Coronary artery (tissue), 2 donors: ENCODE measurements around the gene BCLAF3.

Experiments used
- DNase-seq: peaks from one replicate; pipeline ENCODE4 v3.0.0-alpha.2; 2017; ENCODE audit warnings: low spot score
- H3K27ac ChIP-seq, 2 donors: fragments of 200-600 bp; sonication (generic); one replicate each; pipeline ENCODE4 v1.5.1; 2016 to 2019
- H3K4me3 ChIP-seq: fragments of 200-600 bp; sonication (generic); 2 replicates; pipeline ENCODE4 v1.5.1; 2016; ENCODE audit warnings: mild to moderate bottlenecking, moderate library complexity
- CTCF ChIP-seq: fragments of 200-600 bp; sonication (generic); IDR thresholded peaks from one replicate; pipeline ENCODE4 v1.5.1; 2019; ENCODE audit warnings: antibody characterized with exemption

BCLAF3 gene

GRCh38 chrX:20019672-20020365, 29.0 kb upstream of the BCLAF3 start:
- TF ChIP-seq CTCF: no peak
- no peak for DNase-seq
- Histone ChIP-seq H3K27ac (no peak overlapping the region), H3K4me3 (no peak overlapping the region)

DNA sequence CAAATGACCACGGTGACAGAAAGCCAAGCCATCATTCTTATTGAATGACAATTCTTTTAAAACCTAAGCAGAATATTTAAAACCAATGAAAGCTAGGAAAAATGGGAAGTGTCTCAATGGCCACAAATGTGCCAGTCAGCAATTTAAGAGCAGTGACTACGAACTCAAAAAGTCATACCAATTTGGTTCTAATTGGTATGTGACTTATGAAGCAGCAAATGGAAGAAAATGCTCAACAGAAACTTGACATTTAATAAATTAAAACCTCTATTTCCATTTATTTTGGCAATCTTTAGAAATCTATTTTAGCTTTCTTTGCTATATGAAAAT, 25.7 kb upstream of the BCLAF3 start:
- no peak overlapping the region for H3K4me3 ChIP-seq
- H3K27ac ChIP-seq: no peak overlapping the region
- DNase-seq: no peak
- no peak for TF ChIP-seq CTCF

- Histone ChIP-seq H3K4me3 (no peak overlapping the region), H3K27ac (no peak overlapping the region)
- no peak for DNase-seq
- no peak for TF ChIP-seq CTCF
These were observed 25.2 kb upstream of the BCLAF3 start for GRCh38 chrX:20015945-20016615.

DNA sequence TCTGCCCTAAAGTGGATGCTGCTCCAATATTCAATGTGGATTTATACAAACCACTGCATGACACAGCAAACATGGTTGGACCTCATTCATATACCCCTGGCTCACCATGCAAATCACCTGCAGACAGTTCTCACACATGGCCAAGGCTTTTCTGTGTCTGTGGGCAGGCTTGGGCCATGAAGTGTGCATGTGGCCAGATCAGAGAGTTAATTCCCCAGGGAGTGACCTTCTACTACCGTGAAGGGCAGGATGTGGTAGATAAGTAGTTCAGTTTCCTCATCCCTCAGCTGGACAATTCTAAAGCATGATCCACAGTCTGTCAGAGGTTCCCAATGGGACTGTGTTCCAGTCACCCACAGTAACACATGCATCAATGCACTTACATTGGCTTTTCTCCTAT, 24.6 kb upstream of the BCLAF3 start:
- no peak for DNase-seq
- no peak for TF ChIP-seq CTCF
- Histone ChIP-seq H3K4me3 (no peak overlapping the region), H3K27ac (no peak overlapping the region)

DNA sequence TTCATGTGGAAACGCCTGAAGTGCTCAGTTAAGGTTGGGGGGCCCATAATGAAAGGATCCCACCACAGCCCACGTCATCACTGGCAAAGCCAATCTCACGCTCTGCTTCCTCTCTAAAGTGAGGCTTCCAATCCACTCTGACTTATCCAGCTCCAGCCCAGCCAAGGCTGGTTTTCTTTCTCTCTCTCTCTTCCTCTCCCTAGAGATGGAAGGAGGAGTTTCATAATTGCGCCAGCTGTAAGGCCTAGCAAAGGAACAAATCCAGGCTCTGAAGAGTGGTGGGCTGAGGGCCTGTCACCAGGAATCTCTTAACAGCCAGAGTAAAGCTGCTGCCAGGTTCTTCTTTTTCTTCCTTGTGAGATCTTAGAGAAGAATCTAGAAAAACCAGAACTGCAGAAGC, 20.7 kb upstream of the BCLAF3 start:
- Histone ChIP-seq H3K27ac (no peak overlapping the region), H3K4me3 (no peak overlapping the region)
- TF ChIP-seq CTCF: no peak
- no peak for DNase-seq

DNA sequence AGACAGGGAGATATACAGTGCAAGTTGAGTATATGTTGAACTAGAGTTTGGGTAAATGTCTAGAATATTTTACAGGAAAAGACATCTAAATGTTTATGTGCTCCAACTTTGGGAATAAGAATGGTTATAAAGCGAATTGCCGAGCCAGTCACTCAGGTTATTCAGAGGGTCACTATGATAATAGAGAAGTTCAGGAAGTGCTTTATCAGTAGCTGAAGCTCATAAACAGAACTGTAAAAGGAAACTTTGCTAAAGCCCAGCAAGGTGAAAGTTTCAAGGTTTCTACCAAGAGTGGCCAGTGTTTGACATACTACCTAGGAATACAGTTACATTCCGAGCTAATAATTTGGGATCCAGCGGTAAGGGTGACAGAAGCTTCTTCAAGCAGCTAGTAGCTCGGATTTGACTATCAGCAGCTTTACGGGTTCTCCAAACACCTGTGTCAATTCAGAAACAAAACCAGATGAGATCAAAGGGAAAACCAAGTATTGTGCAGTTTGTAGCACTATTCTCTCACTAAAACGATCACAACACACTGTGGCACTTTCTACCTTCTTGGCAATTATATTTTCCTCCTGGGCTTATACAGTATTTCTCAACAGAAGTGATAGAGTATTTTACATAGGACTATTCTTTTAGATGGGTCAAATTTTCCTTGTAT, 17.2 kb upstream of the BCLAF3 start:
- Histone ChIP-seq H3K4me3 (no peak overlapping the region), H3K27ac (no peak overlapping the region)
- TF ChIP-seq CTCF: no peak
- no peak for DNase-seq

- Histone ChIP-seq H3K27ac (no peak overlapping the region), H3K4me3 (no peak overlapping the region)
- TF ChIP-seq CTCF: no peak
- DNase-seq: no peak
These were observed 15.0 kb upstream of the BCLAF3 start for GRCh38 chrX:20005883-20006282.
